Calu3 (cell line): Measurements from ENCODE around the gene LDLRAD4. TPM values are rescaled to one million over a fixed set of nuclear protein-coding genes. Genes with fewer than 3 reads are reported as not detected.

ENCODE experiments used
- BruUV-seq: library from RNA; stranded (reverse); fragments of 400-500 nt; replicated peaks from 2 replicates; lab custom pipeline; 2021; lab: Mats Ljungman, UMichigan
- CTCF ChIA-PET: fragments of 300-600 bp; sonication (Branson Sonifier 250); formaldehyde crosslinking; loops from one replicate; lab custom pipeline; 2022; ENCODE audit warnings: antibody characterized with exemption; lab: Charles Lee
- DNase-seq: peaks from one replicate; pipeline ENCODE4 v3.0.0; 2022
- H3K27ac Mint-ChIP-seq: one replicate; pipeline ENCODE4 v1.8.0; 2022; ENCODE audit warnings: mixed read lengths; ENCODE audit not compliant: unreplicated experiment
- H3K27me3 Mint-ChIP-seq: one replicate; pipeline ENCODE4 v1.8.0; 2022; ENCODE audit warnings: mixed read lengths; ENCODE audit not compliant: unreplicated experiment
- H3K36me3 Mint-ChIP-seq: one replicate; pipeline ENCODE4 v1.8.0; 2022; ENCODE audit warnings: mild to moderate bottlenecking, moderate library complexity, mixed read lengths; ENCODE audit not compliant: insufficient read depth, unreplicated experiment
- H3K4me1 Mint-ChIP-seq: one replicate; pipeline ENCODE4 v1.8.0; 2022; ENCODE audit warnings: mild to moderate bottlenecking, low read depth, mixed read lengths; ENCODE audit not compliant: unreplicated experiment
- H3K4me3 Mint-ChIP-seq: one replicate; pipeline ENCODE4 v1.8.0; 2022; ENCODE audit warnings: mild to moderate bottlenecking, low read depth, moderate library complexity, mixed read lengths; ENCODE audit not compliant: unreplicated experiment
- H3K9me3 Mint-ChIP-seq: one replicate; pipeline ENCODE4 v1.8.0; 2022; ENCODE audit warnings: low read depth, mixed read lengths; ENCODE audit not compliant: unreplicated experiment
- intact Hi-C: fragments of 100-400 bp; cut with micrococcal nuclease; formaldehyde crosslinking; loops from one replicate; pipeline ENCODE4 v1.10.0; 2022; ENCODE audit not compliant: unreplicated experiment
- total RNA-seq: library from RNA; stranded (reverse); gene quantifications from 2 replicates; pipeline ENCODE4 v1.2.3, GENCODE V29; 2022
- TF ChIP-seq, protein P1 (sequence below): fragments of 200-600 bp; IDR thresholded peaks from one replicate; pipeline ENCODE4 v1.8.0; 2022; ENCODE audit warnings: antibody characterized with exemption; ENCODE audit not compliant: unreplicated experiment

LDLRAD4 gene
- total RNA-seq, 1 experiment from 2014 or later = 0.50 TPM

GRCh38 chr18:13401404-13401803 is 182.8 kb downstream of the LDLRAD4 start:
- intact Hi-C loops = no loop called here
- Mint-ChIP-seq H3K36me3 (no peaks in the 10 kb centered on the region), H3K27ac (no peak overlapping the region), H3K4me3 (no peak overlapping the region), H3K27me3 (peaks cover 25% of the 10 kb centered on the region), H3K9me3 (no peaks in the 10 kb centered on the region), H3K4me1 (no peaks in the 10 kb centered on the region)
- CTCF ChIA-PET = no interaction called here
- BruUV-seq = no TSS peak
- TF ChIP-seq, protein P1, sequence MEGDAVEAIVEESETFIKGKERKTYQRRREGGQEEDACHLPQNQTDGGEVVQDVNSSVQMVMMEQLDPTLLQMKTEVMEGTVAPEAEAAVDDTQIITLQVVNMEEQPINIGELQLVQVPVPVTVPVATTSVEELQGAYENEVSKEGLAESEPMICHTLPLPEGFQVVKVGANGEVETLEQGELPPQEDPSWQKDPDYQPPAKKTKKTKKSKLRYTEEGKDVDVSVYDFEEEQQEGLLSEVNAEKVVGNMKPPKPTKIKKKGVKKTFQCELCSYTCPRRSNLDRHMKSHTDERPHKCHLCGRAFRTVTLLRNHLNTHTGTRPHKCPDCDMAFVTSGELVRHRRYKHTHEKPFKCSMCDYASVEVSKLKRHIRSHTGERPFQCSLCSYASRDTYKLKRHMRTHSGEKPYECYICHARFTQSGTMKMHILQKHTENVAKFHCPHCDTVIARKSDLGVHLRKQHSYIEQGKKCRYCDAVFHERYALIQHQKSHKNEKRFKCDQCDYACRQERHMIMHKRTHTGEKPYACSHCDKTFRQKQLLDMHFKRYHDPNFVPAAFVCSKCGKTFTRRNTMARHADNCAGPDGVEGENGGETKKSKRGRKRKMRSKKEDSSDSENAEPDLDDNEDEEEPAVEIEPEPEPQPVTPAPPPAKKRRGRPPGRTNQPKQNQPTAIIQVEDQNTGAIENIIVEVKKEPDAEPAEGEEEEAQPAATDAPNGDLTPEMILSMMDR = no peak
- DNase-seq = no peak

GRCh38 chr18:13401826-13402225 is 183.3 kb downstream of the LDLRAD4 start:
- Mint-ChIP-seq H3K9me3 (no peaks in the 10 kb centered on the region), H3K4me3 (no peak overlapping the region), H3K27me3 (peaks cover 25% of the 10 kb centered on the region), H3K4me1 (no peaks in the 10 kb centered on the region), H3K36me3 (no peaks in the 10 kb centered on the region), H3K27ac (no peak overlapping the region)
- no peak for DNase-seq
- CTCF ChIA-PET = no interaction called here
- intact Hi-C loops = no loop called here
- no TSS peak for BruUV-seq
- TF ChIP-seq, protein P1 = no peak

GRCh38 chr18:13403786-13404549 is 185.4 kb downstream of the LDLRAD4 start:
- no TSS peak for BruUV-seq
- no peaks in the 10 kb centered on the region for H3K36me3 Mint-ChIP-seq
- no peak overlapping the region for H3K4me3 Mint-ChIP-seq
- H3K27me3 Mint-ChIP-seq = peaks cover 33% of the 10 kb centered on the region
- TF ChIP-seq, protein P1 = no peak
- intact Hi-C loops = no loop called here
- no peak overlapping the region for H3K27ac Mint-ChIP-seq
- no peak for DNase-seq
- H3K4me1 Mint-ChIP-seq = no peaks in the 10 kb centered on the region
- no peaks in the 10 kb centered on the region for H3K9me3 Mint-ChIP-seq
- CTCF ChIA-PET = no interaction called here

GRCh38 chr18:13405305-13406038 is 186.9 kb downstream of the LDLRAD4 start:
- peaks cover 28% of the 10 kb centered on the region for H3K27me3 Mint-ChIP-seq
- H3K27ac Mint-ChIP-seq = no peak overlapping the region
- CTCF ChIA-PET = interaction anchor here (0.6 kb wide), 1 partner anchor 43 kb away, joined by 4 read pairs; no protein-coding TSS in a partner anchor
- no peak for DNase-seq
- no peak overlapping the region for H3K4me3 Mint-ChIP-seq
- TF ChIP-seq, protein P1 = no peak
- H3K4me1 Mint-ChIP-seq = no peaks in the 10 kb centered on the region
- no TSS peak for BruUV-seq
- intact Hi-C loops = no loop called here
- H3K9me3 Mint-ChIP-seq = no peaks in the 10 kb centered on the region
- H3K36me3 Mint-ChIP-seq = no peaks in the 10 kb centered on the region
